IPS-NIHi7 (cell line): Measurements from ENCODE around the gene EMP1.
A peak's percentile ranks its signal among the peaks of the same experiment; 100 is the strongest.

Source experiments
- DNase-seq: peaks from one replicate; pipeline ENCODE4 v3.0.0; 2012; ENCODE audit warnings: mixed read lengths; ENCODE audit errors: extremely low spot score

EMP1 gene, protein sequence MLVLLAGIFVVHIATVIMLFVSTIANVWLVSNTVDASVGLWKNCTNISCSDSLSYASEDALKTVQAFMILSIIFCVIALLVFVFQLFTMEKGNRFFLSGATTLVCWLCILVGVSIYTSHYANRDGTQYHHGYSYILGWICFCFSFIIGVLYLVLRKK

DNA sequence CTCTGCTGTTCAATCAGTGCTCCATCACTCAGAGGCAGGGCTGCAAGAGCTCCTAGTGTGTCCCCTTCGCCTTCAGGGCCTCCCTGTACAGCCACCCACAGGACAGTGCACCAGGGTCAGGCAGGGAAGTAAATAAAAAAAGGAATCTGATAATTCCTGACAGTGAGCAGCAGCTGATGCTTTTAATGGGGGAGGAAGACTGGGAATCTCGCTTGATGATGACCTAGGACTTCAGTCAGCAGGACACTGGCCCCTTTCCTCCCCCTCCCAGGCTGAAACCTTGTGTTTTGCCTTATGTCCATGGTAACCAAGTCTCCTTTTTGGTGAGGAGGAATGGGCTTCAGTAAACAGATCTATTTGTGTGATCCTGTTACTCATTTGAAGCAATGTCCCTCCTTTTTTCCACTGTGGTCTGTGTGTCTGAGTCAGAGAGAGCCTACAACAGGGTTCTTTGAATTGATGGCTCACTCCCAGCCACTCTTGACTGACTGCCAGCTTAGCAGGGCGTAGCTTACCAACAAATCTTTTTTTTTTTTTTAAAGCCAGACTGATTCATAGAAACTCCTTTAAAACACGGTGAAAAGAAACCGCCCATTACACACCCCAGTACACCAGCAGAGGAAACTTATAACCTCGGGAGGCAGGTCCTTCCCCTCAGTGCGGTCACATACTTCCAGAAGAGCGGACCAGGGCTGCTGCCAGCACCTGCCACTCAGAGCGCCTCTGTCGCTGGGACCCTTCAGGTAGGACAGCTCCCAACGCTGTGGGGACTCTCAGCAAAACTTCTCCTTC is at the start of gene EMP1:
TSS of gene EMP1 (plus strand) at position 597 of the 792 bp plus-strand sequence. CDS start 14,785 bp downstream, outside the sequence.
- DNase-seq = no peak

DNA sequence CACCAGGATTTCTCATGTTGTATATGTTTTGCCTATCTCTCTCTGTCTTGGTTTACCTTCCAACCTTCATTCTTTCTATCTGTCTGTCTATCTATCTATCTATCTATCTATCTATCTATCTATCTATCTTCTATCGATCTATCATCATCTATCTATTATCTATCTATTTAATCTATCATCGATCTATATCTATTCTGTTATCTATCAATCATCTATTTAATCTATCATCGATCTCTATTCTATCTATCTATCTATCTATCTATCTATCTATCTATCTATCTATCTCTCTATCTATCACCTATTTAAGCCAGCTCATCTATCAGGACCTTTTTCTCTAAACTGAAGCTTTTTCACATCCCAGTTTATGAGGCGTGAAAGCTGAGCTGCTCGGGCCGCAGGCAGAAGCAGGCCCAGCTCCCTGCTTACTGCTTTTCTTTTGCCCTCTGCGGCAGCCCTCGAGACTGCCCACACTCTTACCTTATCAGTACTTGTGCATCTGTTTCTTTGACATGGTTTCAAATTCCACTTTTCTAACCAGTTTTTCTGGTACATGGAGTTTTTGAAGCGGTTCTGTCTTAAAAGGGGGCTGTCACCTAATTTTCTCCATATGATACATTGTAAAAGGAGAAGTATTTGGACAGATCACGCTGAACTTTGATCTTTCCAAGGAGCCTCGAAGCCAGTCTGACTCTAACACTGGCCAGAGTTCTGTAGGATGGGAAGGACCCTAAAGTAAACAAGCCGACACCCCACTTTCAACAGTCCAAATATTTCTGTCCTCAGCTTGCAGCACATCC is 48.6 kb upstream of the EMP1 start:
- no peak for DNase-seq

DNA sequence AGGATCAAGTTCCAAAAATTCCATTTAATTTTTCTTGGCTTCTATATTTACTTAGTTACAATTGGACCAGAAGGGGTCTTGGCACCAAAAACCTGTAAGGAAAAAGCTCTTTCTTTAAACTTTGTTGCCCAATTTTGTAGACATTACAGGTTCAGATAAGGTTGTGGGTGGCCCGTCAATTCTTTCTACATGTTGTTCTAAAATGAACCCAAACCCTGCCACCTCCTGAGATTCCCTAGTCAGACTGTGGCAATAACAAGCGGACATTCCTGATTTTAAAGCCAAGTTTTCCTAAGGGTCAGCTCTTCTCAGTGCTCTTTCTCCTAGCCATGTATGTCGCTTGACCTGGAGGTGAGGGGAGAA is 48.1 kb upstream of the EMP1 start:
- DNase-seq = no peak

DNA sequence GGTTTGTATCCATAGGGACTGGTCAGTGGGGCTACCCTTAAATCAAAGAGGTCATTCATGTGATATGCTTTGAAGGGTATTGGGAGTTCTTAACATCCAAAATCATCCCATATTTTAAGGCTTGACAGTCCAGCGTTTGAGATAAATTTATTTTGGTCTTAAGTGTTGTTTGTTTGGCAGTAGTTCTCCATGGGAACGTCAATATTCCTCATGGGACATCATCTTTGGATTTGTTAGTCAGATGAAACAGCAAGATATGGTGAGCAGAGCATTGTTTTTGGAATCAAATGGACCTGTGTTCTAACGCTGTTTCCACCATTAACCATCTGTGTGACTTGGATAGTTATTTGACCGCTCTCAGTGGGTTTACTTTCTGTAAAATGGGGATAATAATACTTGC is 47.1 kb upstream of the EMP1 start:
- no peak for DNase-seq

DNA sequence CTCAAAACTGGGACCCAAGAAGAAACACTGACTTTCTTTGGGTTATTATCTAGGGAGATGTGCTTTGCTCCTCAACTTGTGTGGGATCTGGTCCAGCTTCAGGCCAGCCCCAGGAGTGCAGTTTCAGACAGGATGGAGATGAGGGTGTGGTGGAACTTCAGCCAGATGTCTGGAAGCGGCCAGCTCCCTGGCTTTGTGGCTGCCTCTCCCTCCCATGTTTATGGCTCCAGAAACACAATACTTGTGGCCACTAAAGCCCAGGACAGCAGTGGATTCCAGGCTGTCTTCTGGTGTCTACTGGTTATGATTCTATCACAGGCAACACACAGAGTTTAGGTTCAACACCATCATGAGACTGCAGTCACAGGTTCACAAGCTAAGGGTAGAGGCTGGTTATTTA is 44.2 kb upstream of the EMP1 start:
- DNase-seq = no peak

DNA sequence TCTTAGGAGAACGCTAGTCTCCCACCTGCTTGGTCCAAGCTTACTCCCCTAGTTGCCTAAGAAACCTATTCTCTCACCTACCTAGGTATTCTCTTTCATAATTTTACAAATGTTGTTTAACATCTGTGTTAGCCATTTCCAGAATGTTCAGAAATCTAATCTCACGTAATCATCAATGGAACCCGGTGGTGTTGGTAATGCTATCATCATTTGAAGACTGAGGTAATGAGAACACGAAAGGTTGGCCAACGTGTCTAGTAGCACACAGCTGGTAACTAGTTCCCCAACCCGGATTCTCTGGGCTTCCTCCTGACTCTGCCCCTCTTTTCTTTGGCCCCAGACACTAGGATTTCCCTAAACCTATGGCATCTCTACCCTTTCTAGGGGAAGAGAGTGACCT is 43.8 kb upstream of the EMP1 start:
- DNase-seq = no peak

DNA sequence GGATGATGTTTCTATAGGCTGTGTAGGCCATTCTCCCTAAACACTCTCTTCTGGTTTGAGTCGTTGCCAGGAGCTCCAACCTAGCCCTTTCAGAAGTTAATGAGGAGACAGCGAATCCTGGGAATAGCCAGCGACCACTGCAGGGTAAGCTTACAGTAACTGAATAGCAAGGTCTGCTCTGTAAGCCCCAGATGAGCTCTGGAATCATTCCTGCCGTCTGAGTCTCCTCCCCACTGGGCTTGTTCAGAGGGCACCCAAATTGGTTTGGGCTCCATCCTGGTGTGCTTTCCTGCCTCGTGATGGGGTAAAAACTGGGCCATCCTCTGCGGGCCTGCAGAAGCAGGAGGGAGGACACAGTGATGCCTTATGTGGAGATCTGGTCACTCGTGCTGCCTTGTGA is 43.3 kb upstream of the EMP1 start:
- no peak for DNase-seq

DNA sequence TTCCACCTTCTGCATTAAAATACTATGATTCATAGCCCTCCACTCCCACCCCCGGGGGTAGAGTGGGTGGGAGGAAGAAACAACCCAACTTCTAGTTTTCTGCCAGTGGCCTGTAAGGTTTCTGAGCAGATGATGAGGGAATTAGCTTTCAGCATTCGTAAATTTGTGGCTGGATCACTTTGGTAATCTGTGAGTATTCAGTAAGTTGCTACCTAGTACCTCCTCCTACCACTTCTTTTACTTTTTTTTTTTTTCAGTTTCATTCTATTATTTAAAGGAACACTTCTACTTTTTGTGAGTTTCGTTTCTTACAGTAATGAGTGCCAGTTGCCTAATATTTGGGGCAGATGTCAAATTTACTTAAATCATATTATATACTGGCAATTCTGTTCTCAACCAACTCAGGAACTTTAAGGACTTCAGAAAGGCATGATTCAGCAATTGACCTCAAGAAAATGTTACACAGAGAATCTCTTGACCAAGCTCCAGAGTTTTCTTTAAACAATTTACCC is 42.4 kb upstream of the EMP1 start:
- DNase-seq = no peak

DNA sequence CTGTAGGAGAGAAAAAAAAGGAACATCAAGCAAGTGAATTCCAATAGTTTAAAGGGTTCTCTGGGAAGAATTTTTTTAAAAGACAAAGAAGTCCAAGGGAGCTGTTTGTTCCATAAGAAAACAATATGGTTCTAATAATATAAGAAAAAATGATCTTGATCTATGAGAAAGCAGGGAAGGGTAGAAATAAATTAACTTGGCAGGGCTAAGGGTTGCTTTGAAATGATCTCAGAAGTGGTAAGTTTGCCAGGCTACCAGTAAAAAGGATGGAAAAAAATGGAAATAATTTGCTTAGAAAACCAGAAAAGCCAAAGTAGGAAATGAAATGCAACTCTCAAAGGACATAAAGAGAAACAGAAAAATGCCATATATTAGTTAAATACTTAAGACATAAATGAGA is 41.7 kb upstream of the EMP1 start:
- no peak for DNase-seq

DNA sequence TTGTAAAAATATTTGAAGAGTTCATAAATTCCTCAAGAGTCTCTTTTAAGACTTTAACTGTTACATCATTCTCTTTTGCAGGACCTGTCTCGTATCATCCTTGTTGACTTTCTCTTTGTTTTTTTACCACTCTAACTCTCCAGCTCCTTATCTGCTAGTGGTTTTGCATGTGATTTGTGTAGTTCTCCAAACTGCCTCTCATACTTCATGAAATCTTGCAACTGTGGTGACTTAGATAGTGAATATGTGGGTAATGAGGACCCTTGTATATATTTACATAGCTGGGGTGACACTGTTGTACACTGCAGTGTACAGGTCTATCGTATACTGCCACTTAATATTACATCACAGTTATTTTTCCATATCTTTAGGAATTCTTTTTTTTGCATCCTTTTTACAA is 40.2 kb upstream of the EMP1 start:
- no peak for DNase-seq

DNA sequence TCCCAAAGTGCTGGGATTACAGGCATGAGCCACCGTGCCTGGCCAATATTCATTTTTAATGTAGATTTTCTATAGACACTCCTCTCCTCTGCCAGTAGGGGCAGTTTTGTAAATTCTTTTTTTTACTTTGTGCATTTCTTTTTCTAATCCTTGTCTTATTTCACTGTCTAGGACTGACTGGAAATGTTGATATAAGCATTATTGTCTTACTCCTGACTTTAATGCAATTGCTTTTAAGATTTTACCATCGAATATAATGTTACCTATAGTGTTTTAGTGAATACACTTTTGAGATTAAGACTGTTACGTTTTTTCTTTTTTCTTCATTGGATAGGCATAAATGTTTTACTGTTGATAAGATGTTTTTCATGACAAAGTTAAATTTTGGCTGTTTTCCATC is 35.4 kb upstream of the EMP1 start:
- DNase-seq = no peak

DNA sequence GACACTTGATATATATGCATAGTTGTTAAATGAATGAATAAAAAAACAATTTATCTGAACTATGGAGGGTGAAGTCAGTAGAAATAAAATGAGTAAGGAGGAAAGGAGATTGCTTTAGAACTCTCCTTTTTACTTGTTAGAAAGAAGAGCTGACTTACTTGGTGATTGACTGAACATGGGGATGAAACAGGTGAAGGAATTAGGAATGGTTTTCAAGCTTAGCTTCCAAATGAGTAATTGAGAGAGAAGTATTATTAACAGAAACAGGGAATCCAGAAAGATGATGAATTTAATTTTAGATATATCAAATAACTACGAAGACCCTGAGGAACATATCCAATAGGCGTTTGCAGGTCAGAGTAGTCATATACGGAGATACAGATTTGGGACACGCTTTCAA is 33.6 kb upstream of the EMP1 start:
- DNase-seq = no peak

DNA sequence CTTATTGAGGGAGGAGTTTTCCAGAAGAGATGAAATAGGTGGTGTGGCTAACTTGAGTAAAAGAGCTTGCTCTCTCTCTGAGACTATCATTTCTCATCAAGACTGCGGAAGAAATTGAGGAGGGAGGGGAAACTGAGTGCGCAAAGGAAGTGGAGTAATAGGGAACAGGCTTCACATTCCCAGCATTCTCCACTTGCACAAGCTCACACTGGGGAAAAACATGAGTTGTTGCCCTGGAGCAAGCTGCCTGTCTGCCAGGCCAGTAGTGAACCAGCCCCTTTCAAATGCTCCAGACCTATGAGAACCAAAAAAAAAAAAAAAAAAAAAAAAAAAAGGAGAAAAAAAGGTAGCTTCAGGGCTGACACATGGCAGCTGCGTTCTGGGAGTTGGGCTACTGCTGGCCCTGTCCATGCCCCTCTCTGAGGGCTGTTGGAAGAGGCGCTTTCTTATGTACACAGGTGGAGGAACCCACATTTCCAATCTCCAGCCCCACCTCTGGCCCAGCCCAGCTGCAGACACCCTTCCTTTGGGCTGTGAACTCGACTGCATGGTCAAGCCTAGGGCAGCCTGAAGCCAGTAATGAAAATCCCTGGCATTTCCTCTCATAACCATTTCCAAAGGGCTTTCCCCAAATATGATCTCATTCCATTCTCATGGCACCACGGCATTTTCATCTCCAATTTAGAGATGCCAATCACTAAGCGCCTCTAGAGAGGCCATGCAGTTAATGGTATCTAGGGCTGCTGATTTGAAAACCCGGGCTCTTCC is 32.5 kb upstream of the EMP1 start:
- no peak for DNase-seq

DNA sequence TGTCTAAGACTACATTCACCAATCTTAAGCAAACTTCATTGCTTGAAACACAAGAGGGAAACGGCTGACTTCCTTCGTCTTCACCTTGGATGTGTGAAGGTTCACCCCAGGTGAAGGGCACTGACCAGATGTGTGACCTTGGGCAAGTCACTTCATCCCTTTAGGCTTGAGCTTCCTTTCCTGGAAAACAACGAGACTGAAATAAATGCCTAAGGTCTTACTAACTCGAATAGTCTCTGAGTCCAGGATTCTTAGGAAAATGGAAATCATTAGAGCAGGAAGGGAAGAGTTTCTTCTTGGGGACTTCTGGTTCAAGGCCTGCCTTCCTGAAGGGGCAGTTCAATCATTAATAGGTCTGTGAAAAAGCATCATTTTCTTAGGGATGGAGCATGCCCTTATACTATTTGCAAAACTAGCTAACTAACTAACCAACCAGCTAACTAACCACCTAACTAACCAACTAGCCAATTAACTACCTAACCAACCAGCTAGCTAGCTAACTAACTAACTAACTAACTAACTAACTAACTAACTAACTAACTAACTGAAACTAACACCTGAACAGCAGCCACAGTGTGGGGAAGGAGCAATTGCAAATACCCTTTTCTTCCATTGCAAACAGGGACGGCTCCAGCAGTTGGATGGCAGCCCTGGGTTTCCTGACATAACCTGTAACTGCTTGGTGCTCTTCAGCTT is 31.5 kb upstream of the EMP1 start:
- no peak for DNase-seq

DNA sequence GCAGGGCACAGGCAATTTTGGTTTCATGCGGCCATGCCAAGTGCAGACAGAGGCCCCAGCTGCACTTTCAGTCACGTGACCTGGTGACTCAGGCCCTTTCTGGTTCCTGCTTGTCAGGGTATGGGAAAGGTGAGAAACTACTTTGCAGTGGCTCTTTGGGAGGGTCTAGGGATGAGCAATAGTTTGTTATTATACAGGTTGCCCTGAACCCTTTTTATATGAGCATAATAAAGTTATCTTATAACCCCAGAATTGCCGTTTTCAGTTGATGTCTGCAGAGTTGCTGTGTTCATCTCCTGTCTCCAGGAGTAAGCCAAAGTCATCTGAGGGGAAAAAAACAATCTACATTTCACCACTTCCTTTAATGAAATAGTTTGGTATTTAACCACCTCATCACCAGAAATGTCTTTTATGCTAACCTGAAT is 30.9 kb upstream of the EMP1 start:
- peak; percentile 29 for DNase-seq

DNA sequence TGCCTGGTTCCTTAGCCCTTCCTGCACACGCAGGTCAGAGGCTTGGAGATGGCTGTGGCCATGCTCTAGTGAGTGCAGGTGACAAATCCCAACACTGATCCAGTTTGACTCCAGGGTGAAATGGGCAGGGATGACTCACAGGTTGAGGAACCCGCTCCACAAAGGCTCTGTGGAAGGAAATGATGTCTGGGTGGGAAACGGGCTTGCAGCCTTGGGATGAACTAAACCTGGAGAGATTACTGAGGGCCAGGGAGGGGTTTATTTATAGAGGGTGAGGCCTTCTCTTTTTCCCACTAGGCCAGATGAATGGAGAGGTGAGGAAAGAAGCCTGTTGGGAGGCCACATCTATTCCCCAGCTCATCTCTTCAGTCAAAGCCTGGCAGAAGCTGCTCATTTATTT is 29.3 kb upstream of the EMP1 start:
- no peak for DNase-seq

DNA sequence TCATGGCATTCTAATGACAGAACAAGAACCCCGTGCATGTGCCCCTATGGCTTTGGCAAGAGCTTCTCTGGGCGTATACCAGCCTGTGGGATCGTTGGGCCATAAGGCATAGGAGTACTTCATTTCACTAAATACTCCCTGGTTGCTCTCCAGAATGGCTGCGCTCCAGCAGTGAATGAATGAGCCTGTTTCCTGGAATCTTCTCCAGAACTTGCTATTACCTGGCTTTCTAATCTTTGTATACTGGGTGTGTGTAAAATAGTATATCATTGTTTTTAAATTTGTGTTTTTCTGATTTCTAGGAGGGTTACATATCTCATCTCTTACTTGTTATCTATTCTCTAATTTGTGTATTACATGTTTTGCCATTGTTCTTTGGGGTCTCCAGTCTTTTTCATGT is 28.6 kb upstream of the EMP1 start:
- no peak for DNase-seq

DNA sequence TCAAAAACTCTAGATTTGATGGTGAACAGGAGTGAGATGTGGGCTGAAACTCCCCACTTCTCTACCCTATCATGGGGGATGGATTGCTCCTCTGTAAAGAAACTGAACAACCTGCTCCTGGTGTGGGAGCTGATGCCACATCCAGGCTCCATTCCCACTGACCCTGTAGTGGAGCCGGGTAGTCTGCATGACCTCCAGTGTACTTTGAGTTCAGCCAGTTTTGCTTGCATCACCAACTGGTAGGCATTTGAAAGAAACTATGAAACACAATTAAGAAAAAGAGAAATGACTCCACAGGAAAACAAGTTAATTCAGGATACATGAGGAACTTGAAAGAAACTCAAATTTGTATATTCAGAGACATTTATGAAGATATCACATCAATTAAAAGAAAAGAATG is 27.3 kb upstream of the EMP1 start:
- no peak for DNase-seq

DNA sequence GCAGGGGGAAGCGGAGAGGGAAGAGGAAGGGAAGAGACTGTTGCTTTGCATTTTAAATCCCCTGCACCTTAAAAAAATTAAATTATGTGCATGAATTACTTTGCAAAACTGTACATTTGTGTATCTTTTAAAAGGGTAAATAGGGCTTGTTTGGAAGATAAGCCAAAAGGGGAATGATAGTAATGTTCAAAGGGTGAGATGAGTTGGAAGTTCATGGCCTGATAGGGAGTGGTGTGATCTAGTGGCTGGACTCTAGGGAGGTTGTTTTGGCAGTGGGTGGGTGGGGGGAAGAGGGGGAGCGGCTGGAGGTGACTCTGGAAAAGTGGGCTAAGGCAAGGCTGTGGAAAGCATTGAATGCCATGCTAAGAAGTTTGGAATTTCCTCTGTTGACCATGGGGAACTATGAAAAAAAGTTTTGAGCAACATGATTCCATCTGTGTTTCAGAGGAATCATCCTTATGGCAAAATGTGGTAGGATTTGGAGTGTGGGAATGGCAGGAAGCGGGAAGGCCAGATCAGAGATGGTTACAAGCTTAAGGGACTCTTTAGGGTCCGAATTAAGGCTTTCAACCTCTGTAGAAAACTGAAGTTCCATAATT is 25.5 kb upstream of the EMP1 start:
- DNase-seq = no peak

DNA sequence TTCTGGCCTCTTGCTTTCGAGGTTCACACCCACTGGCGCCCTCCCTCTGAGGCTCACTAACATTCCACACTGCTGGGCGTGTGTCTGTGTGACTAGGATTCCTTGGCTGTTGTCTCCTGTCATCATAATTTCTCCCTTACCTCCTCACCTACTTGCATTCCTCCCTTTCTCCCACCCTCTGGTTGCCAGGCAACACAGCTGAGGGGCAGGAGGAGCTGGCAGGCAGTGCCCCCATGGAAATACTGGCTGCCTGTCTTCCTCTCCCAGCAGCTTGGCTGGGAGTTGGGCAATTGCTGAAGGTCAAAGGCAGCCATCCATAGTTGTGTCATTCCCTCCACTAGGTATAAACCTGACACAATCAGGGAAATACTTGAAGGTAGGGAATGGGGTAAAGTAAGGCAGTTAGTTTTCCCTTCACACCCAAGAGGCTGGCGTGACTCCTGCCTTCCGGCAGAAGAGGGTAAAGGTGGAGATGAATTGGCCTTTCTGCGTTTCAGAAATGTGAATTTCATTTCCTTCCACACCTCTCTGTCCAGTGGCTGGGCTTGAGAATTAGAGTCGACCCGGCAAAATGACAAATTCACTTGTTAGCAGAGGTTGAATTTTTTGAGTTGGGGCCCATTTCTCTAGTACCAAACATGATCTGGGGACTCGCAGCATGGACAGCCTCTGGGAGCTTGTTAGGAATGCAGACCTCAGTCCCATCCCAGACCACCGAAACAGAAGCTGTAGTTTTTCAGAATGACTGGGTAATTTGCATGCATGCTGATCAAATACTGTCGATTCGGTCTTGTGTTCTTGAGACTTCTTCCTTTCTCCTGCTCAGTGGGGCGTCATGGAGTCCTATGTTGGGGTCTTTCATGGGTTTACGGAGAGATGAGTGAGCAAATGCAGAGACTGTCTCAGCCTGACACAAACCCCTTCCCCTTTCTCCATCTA is 24.3 kb upstream of the EMP1 start:
- peak; percentile 55 for DNase-seq
